HepG2 (cell line): ENCODE measurements around the gene TMEM45A. TPM values are rescaled to one million over a fixed set of nuclear protein-coding genes. Genes with fewer than 3 reads are reported as not detected.

ENCODE experiments used
- ATAC-seq: fragments of 200-7000 bp; cut with Tn5 transposase; 3 replicates; pipeline ENCODE4 v1.9.1; 2020; ENCODE audit warnings: mild to moderate bottlenecking, moderate library complexity
- BruUV-seq: library from RNA; stranded (reverse); fragments of 400-500 nt; replicated peaks from 2 replicates; lab custom pipeline; 2021; lab: Mats Ljungman, UMichigan
- CTCF ChIA-PET: fragments of 300-600 bp; formaldehyde crosslinking; extraction: SDS; loops from one replicate; lab custom pipeline; 2021; ENCODE audit warnings: low total read pairs, inconsistent platforms, low intra/inter-chr PET ratio; lab: Yijun Ruan, JAX
- POLR2A ChIA-PET: fragments of 350-600 bp; sonication (Branson Sonifier 250); formaldehyde crosslinking; loops from one replicate; lab custom pipeline; 2020; ENCODE audit warnings: antibody characterized with exemption, inconsistent platforms; lab: Yijun Ruan, JAX
- DNase-seq: peaks from one replicate; pipeline ENCODE4 v3.0.0-alpha.2; 2015; ENCODE audit warnings: low spot score
- FAIRE-seq: peaks from 3 replicates; lab custom pipeline; 2011; peaks lifted over from hg19 to GRCh38; lab: Jason Lieb, UNC
- H2AFZ ChIP-seq: one replicate; pipeline ENCODE4 v1.6.1; 2011; ENCODE audit warnings: low read length, inconsistent platforms
- H3K27ac ChIP-seq: fragments of 300-600 bp; 3 replicates; pipeline ENCODE4 v1.8.0; 2011; ENCODE audit warnings: mixed run types, mild to moderate bottlenecking, mixed read lengths, low read length, inconsistent platforms; ENCODE audit not compliant: insufficient read depth; ENCODE audit errors: extremely low read length
- H3K27me3 ChIP-seq, 2 experiments: fragments of 200-600 bp in 1 of 2; 2 replicates in 1 of 2; 3 replicates in 1 of 2; pipeline versions ENCODE4 v1.6.0 to v1.8.0; 2011; ENCODE audit warnings: low read length in 2 of 2, mild to moderate bottlenecking in 2 of 2, moderate library complexity in 2 of 2, inconsistent platforms in 1 of 2; ENCODE audit not compliant: insufficient read depth in 2 of 2, control insufficient read depth in 1 of 2
- H3K36me3 ChIP-seq, 2 experiments: fragments of 200-600 bp in 1 of 2; replicated peaks in 1 of 2; 2 replicates in 1 of 2; 3 replicates in 1 of 2; pipeline versions ENCODE4 v1.5.1 to v1.8.0; 2011; ENCODE audit warnings: low read length in 2 of 2, inconsistent platforms in 1 of 2; ENCODE audit not compliant: insufficient read depth in 2 of 2, control insufficient read depth in 1 of 2
- H3K4me1 ChIP-seq: 2 replicates; pipeline ENCODE4 v1.5.1; 2012; ENCODE audit warnings: low read length, inconsistent platforms; ENCODE audit not compliant: insufficient read depth
- H3K4me2 ChIP-seq: 2 replicates; pipeline ENCODE4 v1.6.0; 2011; ENCODE audit warnings: low read depth, low read length, inconsistent platforms
- H3K4me3 ChIP-seq, 3 experiments: fragments of 200-600 bp in 1 of 3; sonication (generic), shearing (Covaris generic) in 1 of 3; replicated peaks in 1 of 3; 2 replicates each; pipeline ENCODE4 v1.5.1; 2011 to 2016; ENCODE audit warnings: low read length in 3 of 3, inconsistent platforms in 2 of 3, low read depth in 2 of 3, mild to moderate bottlenecking in 2 of 3, control low read depth in 1 of 3, mixed read lengths in 1 of 3; ENCODE audit not compliant: insufficient read depth in 1 of 3
- H3K79me2 ChIP-seq: one replicate; pipeline ENCODE4 v1.6.1; 2011; ENCODE audit warnings: low read length, inconsistent platforms; ENCODE audit not compliant: insufficient read depth
- H3K9ac ChIP-seq: 2 replicates; pipeline ENCODE4 v1.6.0; 2011; ENCODE audit warnings: mild to moderate bottlenecking, low read depth, low read length, inconsistent platforms; ENCODE audit not compliant: insufficient read depth
- H3K9me3 ChIP-seq: 2 replicates; pipeline ENCODE4 v1.5.1; 2012; ENCODE audit warnings: mild to moderate bottlenecking, low read length
- H4K20me1 ChIP-seq: 2 replicates; pipeline ENCODE4 v1.6.0; 2011; ENCODE audit warnings: inconsistent platforms, mild to moderate bottlenecking, low read length, moderate library complexity; ENCODE audit not compliant: insufficient read depth
- DNMT1 ChIP-seq: sonication (generic); formaldehyde crosslinking; IDR thresholded peaks from 2 replicates; pipeline ENCODE4 v1.5.1; 2020; ENCODE audit warnings: mild to moderate bottlenecking, missing genetic modification reagents
- HIC2 ChIP-seq: sonication (generic); formaldehyde crosslinking; IDR thresholded peaks from 2 replicates; pipeline ENCODE4 v1.9.0; 2022; ENCODE audit warnings: low read depth, missing genetic modification reagents
- HMGXB4 ChIP-seq, 2 experiments: sonication (generic) in 1 of 2; formaldehyde crosslinking in 1 of 2; IDR thresholded peaks; 2 replicates each; pipeline versions ENCODE4 v1.4.0 to v1.6.1; 2018 to 2020; ENCODE audit warnings: missing genetic modification reagents in 2 of 2, borderline replicate concordance in 1 of 2, low read depth in 1 of 2, mild to moderate bottlenecking in 1 of 2, missing biosample characterization in 1 of 2
- JDP2 ChIP-seq: sonication (generic); formaldehyde crosslinking; IDR thresholded peaks from 2 replicates; pipeline ENCODE4 v1.8.1; 2022; ENCODE audit warnings: missing genetic modification reagents, borderline replicate concordance
- LBX2 ChIP-seq: sonication (generic); formaldehyde crosslinking; IDR thresholded peaks from 2 replicates; pipeline ENCODE4 v1.5.0; 2020; ENCODE audit warnings: missing genetic modification reagents, mild to moderate bottlenecking, borderline replicate concordance
- SAP130 ChIP-seq: IDR thresholded peaks from 2 replicates; pipeline ENCODE4 v1.6.1; 2016; ENCODE audit warnings: low read depth
- ZNF460 ChIP-seq: sonication (generic); formaldehyde crosslinking; IDR thresholded peaks from 2 replicates; pipeline ENCODE4 v1.5.1; 2020; ENCODE audit warnings: missing genetic modification reagents, mild to moderate bottlenecking, borderline replicate concordance
- ZNF503 ChIP-seq: sonication (generic); formaldehyde crosslinking; IDR thresholded peaks from 2 replicates; pipeline ENCODE4 v1.4.0; 2020; ENCODE audit warnings: missing genetic modification reagents
- ZNF644 ChIP-seq: IDR thresholded peaks from 2 replicates; pipeline ENCODE4 v1.6.1; 2016; ENCODE audit warnings: low read depth
- WGBS: methylation state at CpG from one replicate; pipeline ENCODE4 v1.1.6; 2017; ENCODE audit warnings: low lambda C conversion rate; 5-methylcytosine and 5-hydroxymethylcytosine counted together
- in situ Hi-C: cut with HindIII; loops from 2 replicates; pipeline ENCODE4 v1.10.0; 2017; ENCODE audit warnings: low pct_unique_long_range_greater_than_20kb; ENCODE audit not compliant: extremely low pct_ligation_motif_present
- intact Hi-C: fragments of 100-400 bp; cut with micrococcal nuclease; formaldehyde crosslinking; loops from one replicate; pipeline ENCODE4 v1.10.0; 2022; ENCODE audit not compliant: unreplicated experiment
- polyA plus RNA-seq, 8 experiments: library from polyadenylated mRNA; depleted of rRNA in 3 of 8; stranded (reverse) in 7 of 8; unstranded in 1 of 8; fragments of >200 nt; fragmentation: Illumina TruSeq in 4 of 8; extraction: Trizol in 4 of 8; gene quantifications; 2 replicates each; pipeline versions ENCODE4 v1.2.1 to v1.2.3, GENCODE V29; 2011 to 2016; ENCODE audit warnings: low read depth in 4 of 8, missing spikeins in 1 of 8, mixed read lengths in 1 of 8; ENCODE audit not compliant: insufficient read depth in 1 of 8
- total RNA-seq, 5 experiments: library from RNA; depleted of rRNA; stranded (reverse); fragments of >200 nt; fragmentation: Illumina TruSeq; extraction: Trizol; gene quantifications; 2 replicates each; pipeline ENCODE4 v1.2.3, GENCODE V29; 2016; ENCODE audit warnings: low read depth in 1 of 5

The TMEM45A gene
- total and polyA plus RNA-seq, 2 of the 13 experiments (the other 11 are each of a cell fraction or from before 2014, with no cell fraction given): 14.8 to 38.5 TPM

- H3K4me1 ChIP-seq: no peaks in the 10 kb centered on the region
- no peak for ATAC-seq
- ChIA-PET CTCF (no interaction called here), POLR2A (no interaction called here)
- H3K9ac ChIP-seq: no peak overlapping the region
- no peaks in the 10 kb centered on the region for H3K9me3 ChIP-seq
- H3K36me3 ChIP-seq: no peaks in the 10 kb centered on the region
- H3K27me3 ChIP-seq: no peaks in the 10 kb centered on the region
- no TSS peak for BruUV-seq
- TF ChIP-seq DNMT1 (CRISPR knock-in tag) (no peak), HMGXB4 (CRISPR knock-in tag; IDR thresholded peaks at IDR 0.05; ENCODE audit: borderline replicate concordance in 1 of 2, low read depth in 1 of 2) (no peak), SAP130 (CRISPR knock-in tag) (no peak), HIC2 (CRISPR knock-in tag) (no peak), ZNF503 (CRISPR knock-in tag) (no peak), ZNF644 (no peak), LBX2 (CRISPR knock-in tag) (no peak), JDP2 (CRISPR knock-in tag) (no peak), ZNF460 (no peak)
- TF ChIP-seq, all 625 proteins: peak for 0
- intact Hi-C loops (no loop called here), in situ Hi-C loops (loop anchor here (25.0 kb wide), 1 partner anchor 258 kb away; the partner anchor contains the start of gene TFG)
- no peak overlapping the region for H2AFZ ChIP-seq
- no peak overlapping the region for H3K4me3 ChIP-seq
- FAIRE-seq (no peak), DNase-seq (peak; percentile 16)
- no peak overlapping the region for H3K4me2 ChIP-seq
- WGBS: 81% methylated on average over 4 of the region's 4 CpGs
- no peaks in the 10 kb centered on the region for H4K20me1 ChIP-seq
- H3K27ac ChIP-seq: no peak overlapping the region
- H3K79me2 ChIP-seq: no peaks in the 10 kb centered on the region
Measured at GRCh38 chr3:100454677-100455076, 37.7 kb upstream of the TMEM45A start.
